Karpas-422 (cell line): ENCODE results near the gene PURB. TPM values are rescaled to one million over a fixed set of nuclear protein-coding genes. Genes with fewer than 3 reads are reported as not detected.

Experiments
- DNase-seq: peaks from one replicate; pipeline ENCODE4 v3.0.0-alpha.2; 2015
- H2AFZ ChIP-seq: fragments of 200-600 bp; sonication (generic); 2 replicates; pipeline ENCODE4 v1.6.1; 2014; ENCODE audit warnings: antibody characterized with exemption, low read length, mixed read lengths
- H3K27ac ChIP-seq: fragments of 200-600 bp; sonication (generic); 2 replicates; pipeline ENCODE4 v1.5.1; 2014; ENCODE audit warnings: mild to moderate bottlenecking, low read length, moderate library complexity
- H3K27me3 ChIP-seq: fragments of 200-600 bp; sonication (generic); 2 replicates; pipeline ENCODE4 v1.6.1; 2014; ENCODE audit warnings: low read length, mixed read lengths
- H3K36me3 ChIP-seq: fragments of 200-600 bp; sonication (generic); 2 replicates; pipeline ENCODE4 v1.6.1; 2014; ENCODE audit warnings: low read length, mixed read lengths; ENCODE audit not compliant: insufficient read depth
- H3K4me1 ChIP-seq: fragments of 200-600 bp; sonication (generic); 2 replicates; pipeline ENCODE4 v1.6.1; 2014; ENCODE audit warnings: mild to moderate bottlenecking, low read length, mixed read lengths
- H3K4me2 ChIP-seq: fragments of 200-600 bp; sonication (generic); 2 replicates; pipeline ENCODE4 v1.6.1; 2014; ENCODE audit warnings: low read length, low read depth, mild to moderate bottlenecking; ENCODE audit not compliant: poor library complexity, severe bottlenecking
- H3K4me3 ChIP-seq: fragments of 200-600 bp; sonication (generic); 2 replicates; pipeline ENCODE4 v1.5.1; 2014; ENCODE audit warnings: mild to moderate bottlenecking, antibody characterized with exemption, low read length, mixed read lengths
- H3K79me2 ChIP-seq: fragments of 200-600 bp; sonication (generic); 2 replicates; pipeline ENCODE4 v1.6.1; 2014; ENCODE audit warnings: mild to moderate bottlenecking, low read length, mixed read lengths
- H3K9ac ChIP-seq: fragments of 200-600 bp; sonication (generic); 2 replicates; pipeline ENCODE4 v1.6.0; 2014; ENCODE audit warnings: low read length
- H3K9me2 ChIP-seq: fragments of 200-600 bp; sonication (generic), shearing (Covaris generic); replicated peaks from 2 replicates; pipeline ENCODE4 v1.6.0; 2014; ENCODE audit warnings: mild to moderate bottlenecking, low read length, moderate library complexity; ENCODE audit not compliant: insufficient read depth
- H3K9me3 ChIP-seq: fragments of 300-700, 200-600 bp; sonication (generic); 2 replicates; pipeline ENCODE4 v1.6.1; 2014; ENCODE audit warnings: low read length, mixed read lengths
- H4K20me1 ChIP-seq: fragments of 200-600 bp; sonication (generic); 2 replicates; pipeline ENCODE4 v1.6.1; 2014; ENCODE audit warnings: mild to moderate bottlenecking, antibody characterized with exemption, low read length, low read depth; ENCODE audit not compliant: insufficient read depth
- total RNA-seq: library from RNA; depleted of rRNA; stranded (reverse); fragments of >200 nt; shearing (Covaris generic); gene quantifications from 2 replicates; pipeline ENCODE4 v1.2.3, GENCODE V29; 2014; ENCODE audit warnings: low replicate concordance

The PURB gene
- total RNA-seq, 1 experiment from 2014 or later, result 11.8 TPM

DNA sequence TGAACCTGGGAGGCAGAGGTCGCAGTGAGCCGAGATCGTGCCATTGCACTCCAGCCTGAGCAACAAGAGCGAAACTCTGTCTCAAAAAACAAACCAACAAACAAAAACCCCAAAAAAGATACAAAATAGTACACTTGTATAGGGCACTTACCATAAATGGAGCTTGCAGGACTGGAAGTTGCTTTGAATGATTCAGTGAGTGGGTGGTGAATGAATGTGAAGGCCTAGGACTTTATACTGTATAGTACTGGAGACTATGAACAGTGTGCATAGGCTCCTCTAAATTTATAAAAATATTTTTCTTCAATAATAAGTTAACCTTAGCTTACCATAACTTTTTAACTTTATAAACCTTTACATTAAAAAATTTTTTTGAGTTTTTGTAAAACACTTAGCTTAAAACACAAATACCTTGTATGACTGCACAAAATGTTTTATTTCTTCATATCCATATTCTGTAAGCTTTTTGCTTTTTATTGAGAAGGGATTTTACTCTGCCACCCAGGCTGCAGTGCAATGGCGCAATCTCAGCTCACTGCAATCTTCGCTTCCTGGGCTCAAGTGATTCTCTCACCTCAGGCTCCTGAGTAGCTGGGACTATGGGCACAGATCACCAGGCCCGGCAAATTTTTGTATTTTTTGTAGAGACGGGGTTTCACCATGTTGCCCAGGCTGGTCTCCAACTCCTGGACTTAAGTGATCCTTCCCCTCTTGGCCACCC is 30.5 kb downstream of the PURB start:
- Histone ChIP-seq H3K27ac (no peak overlapping the region), H3K4me3 (no peak overlapping the region), H3K27me3 (no peaks in the 10 kb centered on the region), H3K4me1 (peaks cover 5% of the 10 kb centered on the region), H3K4me2 (no peak overlapping the region), H3K9me2 (no peaks in the 10 kb centered on the region), H2AFZ (no peak overlapping the region), H3K9ac (no peak overlapping the region), H3K9me3 (no peaks in the 10 kb centered on the region), H4K20me1 (no peaks in the 10 kb centered on the region), H3K79me2 (no peaks in the 10 kb centered on the region), H3K36me3 (no peaks in the 10 kb centered on the region)
- DNase-seq, result no peak

- H3K4me2 ChIP-seq, result no peak overlapping the region
- no peaks in the 10 kb centered on the region for H3K36me3 ChIP-seq
- no peaks in the 10 kb centered on the region for H3K9me3 ChIP-seq
- H2AFZ ChIP-seq, result no peak overlapping the region
- no peaks in the 10 kb centered on the region for H4K20me1 ChIP-seq
- H3K4me1 ChIP-seq, result peaks cover 15% of the 10 kb centered on the region
- no peak overlapping the region for H3K4me3 ChIP-seq
- H3K27me3 ChIP-seq, result no peaks in the 10 kb centered on the region
- no peaks in the 10 kb centered on the region for H3K9me2 ChIP-seq
- no peaks in the 10 kb centered on the region for H3K79me2 ChIP-seq
- H3K27ac ChIP-seq, result no peak overlapping the region
- no peak overlapping the region for H3K9ac ChIP-seq
- no peak for DNase-seq
These were observed 31.9 kb downstream of the PURB start for GRCh38 chr7:44853391-44853790.

- Histone ChIP-seq H3K4me3 (no peak overlapping the region), H3K27me3 (no peaks in the 10 kb centered on the region), H3K27ac (no peak overlapping the region), H3K4me2 (no peak overlapping the region), H3K9me2 (no peaks in the 10 kb centered on the region), H3K9ac (no peak overlapping the region), H3K36me3 (no peaks in the 10 kb centered on the region), H3K4me1 (peaks cover 15% of the 10 kb centered on the region), H4K20me1 (no peaks in the 10 kb centered on the region), H2AFZ (no peak overlapping the region), H3K9me3 (no peaks in the 10 kb centered on the region), H3K79me2 (no peaks in the 10 kb centered on the region)
- DNase-seq, result no peak
These were observed 32.7 kb downstream of the PURB start for GRCh38 chr7:44852590-44852989.

DNA sequence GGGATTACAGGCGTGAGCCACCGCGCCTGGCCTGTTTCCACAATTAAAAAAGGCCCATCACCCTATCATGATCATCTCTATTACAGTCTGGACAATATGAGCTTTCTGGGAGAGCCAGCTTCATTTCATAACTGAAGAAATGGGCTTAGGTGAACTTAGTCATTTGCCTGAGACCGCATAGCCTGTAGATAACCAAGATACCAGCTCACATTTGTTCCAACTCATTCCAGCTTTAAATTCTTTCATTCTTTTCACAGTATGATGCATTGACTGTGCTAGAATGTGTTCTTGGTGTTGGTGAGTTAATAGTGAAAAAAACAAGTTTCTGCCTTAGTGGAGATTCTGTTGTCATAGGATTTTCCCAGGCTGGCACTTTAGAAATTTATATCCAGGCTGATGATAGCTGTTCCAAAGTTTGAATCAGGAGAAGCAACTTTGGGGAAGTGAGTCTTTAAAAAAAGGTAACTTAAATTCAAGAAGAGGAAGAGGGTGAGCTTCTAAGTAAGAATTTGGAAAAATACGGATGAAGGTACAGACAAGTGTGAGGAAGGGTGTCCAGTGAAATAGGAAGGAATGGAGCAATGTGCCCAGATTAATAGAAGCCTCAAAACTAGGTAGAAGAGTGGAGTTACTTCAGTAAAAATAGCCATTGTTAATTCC is 35.3 kb downstream of the PURB start:
- H3K4me3 ChIP-seq, result no peak overlapping the region
- no peaks in the 10 kb centered on the region for H3K36me3 ChIP-seq
- H3K79me2 ChIP-seq, result peaks cover 25% of the 10 kb centered on the region
- peaks cover 11% of the 10 kb centered on the region; the same call in 1 of the 2 replicates for H4K20me1 ChIP-seq
- H3K9ac ChIP-seq, result no peak overlapping the region
- no peak overlapping the region for H3K4me2 ChIP-seq
- peaks cover 25% of the 10 kb centered on the region for H3K4me1 ChIP-seq
- H3K9me3 ChIP-seq, result no peaks in the 10 kb centered on the region
- H2AFZ ChIP-seq, result no peak overlapping the region
- no peaks in the 10 kb centered on the region for H3K9me2 ChIP-seq
- H3K27me3 ChIP-seq, result no peaks in the 10 kb centered on the region
- DNase-seq, result no peak
- no peak overlapping the region for H3K27ac ChIP-seq

DNA sequence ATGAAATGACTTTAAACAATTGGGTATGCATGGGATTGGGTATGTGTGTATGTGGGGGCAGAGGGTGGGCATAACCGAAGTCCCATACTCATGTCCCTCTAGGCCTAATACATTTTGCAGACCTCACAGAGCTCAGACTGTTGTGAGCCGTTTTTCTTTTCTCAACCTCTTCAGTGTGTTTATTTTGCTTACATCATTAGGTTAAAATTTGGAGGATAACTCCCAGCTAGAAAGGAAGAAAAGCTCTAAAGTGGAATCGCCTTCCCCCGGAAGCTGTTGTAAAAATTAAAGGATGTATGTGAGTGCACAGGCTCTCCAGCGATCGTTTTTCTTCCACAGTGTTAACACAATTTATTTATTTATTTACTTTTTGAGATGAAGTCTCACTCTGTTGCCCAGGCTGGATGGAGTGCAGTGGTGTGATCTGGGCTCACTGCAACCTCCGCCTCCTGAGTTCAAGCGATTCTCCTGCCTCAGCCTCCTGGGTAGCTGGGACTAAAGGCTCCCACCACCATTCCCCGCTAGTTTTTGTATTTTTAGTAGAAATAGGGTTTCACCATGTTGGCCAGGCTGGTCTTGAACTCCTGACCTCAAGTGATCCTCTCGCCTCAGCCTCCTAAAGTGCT is 36.0 kb downstream of the PURB start:
- Histone ChIP-seq H2AFZ (no peak overlapping the region), H3K9me3 (no peaks in the 10 kb centered on the region), H3K79me2 (peaks cover 31% of the 10 kb centered on the region), H3K27me3 (no peaks in the 10 kb centered on the region), H4K20me1 (peaks cover 11% of the 10 kb centered on the region; the same call in 1 of the 2 replicates), H3K9ac (peak overlapping the region; percentile 86), H3K4me1 (peaks cover 31% of the 10 kb centered on the region), H3K4me3 (peak overlapping the region; percentile 83), H3K27ac (no peak overlapping the region), H3K9me2 (no peaks in the 10 kb centered on the region), H3K4me2 (peak overlapping the region; percentile 87), H3K36me3 (no peaks in the 10 kb centered on the region)
- DNase-seq, result no peak

DNA sequence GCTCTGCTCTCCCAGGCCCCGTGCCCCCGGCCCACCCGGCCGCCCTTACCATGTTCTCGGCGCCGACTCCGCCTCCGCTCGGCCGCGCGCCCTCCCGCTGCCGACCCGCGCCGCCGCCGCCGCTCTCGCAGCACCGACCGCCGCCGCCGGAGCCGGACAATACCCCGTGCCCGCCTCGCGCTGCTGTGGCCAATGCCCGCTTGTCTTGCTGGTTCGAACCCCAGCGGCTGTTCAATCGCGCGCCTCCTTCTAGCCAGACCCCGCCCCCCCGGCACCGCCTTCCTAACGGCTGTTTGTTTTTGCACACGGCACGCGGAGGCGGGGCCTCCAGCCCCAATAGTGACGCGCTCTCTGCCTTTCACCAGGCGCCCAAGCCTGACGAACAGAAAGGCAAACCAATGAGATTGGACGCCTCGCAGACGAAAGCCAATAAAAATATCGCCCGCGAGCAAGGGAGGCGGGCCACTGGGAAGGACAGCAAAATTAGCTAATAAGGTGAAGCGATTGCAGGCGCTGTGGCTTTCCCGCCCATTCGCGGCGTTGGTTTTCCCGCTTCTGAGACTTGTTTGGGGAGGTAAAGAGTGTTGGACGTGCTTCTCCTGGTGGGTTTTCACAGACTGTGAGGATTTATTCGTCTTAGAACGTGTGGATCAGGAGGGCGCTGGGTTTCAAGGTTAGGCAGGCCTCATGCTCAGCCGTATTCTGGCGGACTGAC is 37.3 kb downstream of the PURB start, which contains the start of gene H2AZ2:
TSS of gene H2AZ2 (minus strand) at position 168 of the 715 bp plus-strand sequence. CDS start at position 52, 116 bp downstream.
- Histone ChIP-seq H3K27ac (peak within 1 kb of the TSS; percentile 86), H3K27me3 (no peaks in the 10 kb centered on the region), H3K36me3 (peaks cover 9% of the 10 kb centered on the region; the same call in 1 of the 2 replicates), H3K4me3 (peak within 1 kb of the TSS; percentile 83), H3K79me2 (peaks cover 44% of the 10 kb centered on the region), H3K4me2 (peak within 1 kb of the TSS; percentile 87), H3K9me3 (no peaks in the 10 kb centered on the region), H4K20me1 (peaks cover 11% of the 10 kb centered on the region; the same call in 1 of the 2 replicates), H2AFZ (peak within 1 kb of the TSS; percentile 91), H3K9me2 (no peaks in the 10 kb centered on the region), H3K9ac (peak within 1 kb of the TSS; percentile 86), H3K4me1 (peaks cover 31% of the 10 kb centered on the region)
- DNase-seq, result peak; percentile 100

DNA sequence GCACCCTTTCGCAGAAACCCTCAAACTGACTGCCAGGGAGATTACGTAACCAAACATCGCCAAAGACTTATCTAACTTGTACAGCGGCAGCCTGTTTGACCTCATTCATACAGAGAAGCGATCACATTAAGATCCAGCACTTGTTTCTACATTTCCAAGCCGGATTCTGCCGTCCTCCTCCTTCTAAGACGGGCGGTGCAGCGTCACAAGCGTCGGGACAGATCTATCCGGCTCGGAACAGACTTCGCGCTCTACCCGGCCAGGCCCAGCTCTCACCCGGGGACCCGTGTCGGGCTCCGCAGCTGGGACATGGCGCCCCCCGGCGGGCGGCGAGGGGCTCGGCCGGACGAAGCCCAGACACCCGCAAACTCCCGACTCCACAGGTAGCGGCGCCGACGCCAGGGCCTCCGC is 37.8 kb downstream of the PURB start:
- Histone ChIP-seq H3K9me3 (no peaks in the 10 kb centered on the region), H3K9me2 (no peaks in the 10 kb centered on the region), H3K4me1 (peaks cover 31% of the 10 kb centered on the region), H3K27me3 (no peaks in the 10 kb centered on the region), H2AFZ (no peak overlapping the region), H3K9ac (peak overlapping the region; percentile 86), H3K79me2 (peaks cover 49% of the 10 kb centered on the region), H3K4me2 (peak overlapping the region; percentile 76), H3K27ac (peak overlapping the region; percentile 86), H3K36me3 (peaks cover 12% of the 10 kb centered on the region), H4K20me1 (peaks cover 11% of the 10 kb centered on the region; the same call in 1 of the 2 replicates), H3K4me3 (peak overlapping the region; percentile 82)
- peak; percentile 95 for DNase-seq
